IPS-18c (cell line): Measurements from ENCODE around the gene TMEM131.

Source experiments
- H3K4me3 ChIP-seq: 2 replicates; pipeline ENCODE4 v1.7.0; 2013; ENCODE audit warnings: low read depth, mild to moderate bottlenecking, low read length, moderate library complexity; ENCODE audit not compliant: insufficient read depth
- H3K9me3 ChIP-seq: one replicate; pipeline ENCODE4 v1.6.1; 2013; ENCODE audit warnings: mild to moderate bottlenecking, low read length, moderate library complexity; ENCODE audit not compliant: control insufficient read depth, insufficient read depth

TMEM131 gene

DNA sequence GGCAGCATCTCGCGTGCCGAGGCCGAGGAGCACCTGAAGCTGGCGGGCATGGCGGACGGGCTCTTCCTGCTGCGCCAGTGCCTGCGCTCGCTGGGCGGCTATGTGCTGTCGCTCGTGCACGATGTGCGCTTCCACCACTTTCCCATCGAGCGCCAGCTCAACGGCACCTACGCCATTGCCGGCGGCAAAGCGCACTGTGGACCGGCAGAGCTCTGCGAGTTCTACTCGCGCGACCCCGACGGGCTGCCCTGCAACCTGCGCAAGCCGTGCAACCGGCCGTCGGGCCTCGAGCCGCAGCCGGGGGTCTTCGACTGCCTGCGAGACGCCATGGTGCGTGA lies 271.7 kb downstream of the TMEM131 start:
- Histone ChIP-seq H3K4me3 (no peak overlapping the region), H3K9me3 (no peaks in the 10 kb centered on the region)

DNA sequence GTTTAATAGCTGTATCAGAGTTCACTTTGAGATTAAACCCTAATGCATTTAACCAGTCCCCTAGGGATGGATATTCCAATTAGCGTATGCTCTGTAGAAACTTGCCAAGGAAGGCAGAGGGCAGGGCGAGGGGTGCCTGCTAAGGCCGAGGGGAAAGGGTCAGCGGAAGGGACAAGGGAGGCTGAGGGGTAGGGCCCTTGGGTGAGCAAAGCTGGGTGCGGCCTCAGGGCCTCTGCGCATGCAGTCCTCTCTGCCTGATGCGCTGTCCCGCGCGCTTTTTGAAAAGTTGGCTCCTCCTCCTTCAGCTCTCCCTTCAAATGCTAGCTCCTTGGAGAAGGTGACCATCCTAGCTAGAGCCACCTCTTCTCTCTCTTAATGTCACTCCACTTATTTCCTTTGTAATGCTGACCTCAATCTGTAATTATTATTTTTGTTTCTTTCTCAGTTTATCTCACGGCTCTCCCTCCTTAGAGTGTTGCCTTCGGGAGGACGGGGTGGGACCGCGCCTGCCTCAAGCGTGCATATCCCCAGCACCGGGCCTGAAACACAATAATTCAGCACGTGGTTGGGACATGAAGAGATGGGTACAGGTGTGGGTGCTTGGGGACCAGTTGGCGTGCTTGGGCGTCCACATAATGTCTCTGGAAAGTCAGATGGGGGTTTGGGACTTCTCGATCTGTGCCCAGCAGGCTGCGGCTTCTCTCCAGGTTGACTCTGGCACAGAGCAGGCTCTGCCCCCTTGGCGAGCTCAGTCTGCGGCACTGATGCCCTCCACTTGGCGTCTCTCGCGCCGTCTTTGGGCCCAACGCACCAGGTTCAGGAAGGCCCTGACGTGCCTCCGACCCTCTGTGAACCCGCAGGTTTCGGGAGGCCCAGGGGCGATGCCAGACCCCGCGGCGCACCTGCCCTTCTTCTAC lies 272.3 kb downstream of the TMEM131 start:
- H3K4me3 ChIP-seq: no peak overlapping the region

DNA sequence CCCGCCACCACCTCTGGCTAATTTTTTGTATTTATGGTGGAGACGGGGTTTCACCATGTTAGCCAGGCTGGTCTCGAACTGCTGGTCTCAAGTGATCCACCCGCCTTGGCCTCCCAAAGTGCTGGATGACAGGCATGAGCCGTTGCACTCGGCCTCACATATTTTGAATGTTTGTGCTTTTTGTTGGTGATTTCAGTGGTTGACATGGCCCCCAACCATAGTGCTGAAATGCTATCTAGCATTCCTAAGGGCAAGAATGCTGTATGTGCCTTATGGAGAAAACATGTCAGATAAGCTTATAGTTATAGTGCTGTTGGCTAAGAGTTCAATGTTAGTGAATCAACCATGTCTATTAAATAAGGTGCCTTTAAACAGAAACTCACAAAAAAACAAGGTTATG lies 273.5 kb downstream of the TMEM131 start:
- H3K4me3 ChIP-seq: no peak overlapping the region

More for the DNA sequence above, 272.3 kb downstream of the TMEM131 start:
- no peaks in the 10 kb centered on the region for H3K9me3 ChIP-seq

DNA sequence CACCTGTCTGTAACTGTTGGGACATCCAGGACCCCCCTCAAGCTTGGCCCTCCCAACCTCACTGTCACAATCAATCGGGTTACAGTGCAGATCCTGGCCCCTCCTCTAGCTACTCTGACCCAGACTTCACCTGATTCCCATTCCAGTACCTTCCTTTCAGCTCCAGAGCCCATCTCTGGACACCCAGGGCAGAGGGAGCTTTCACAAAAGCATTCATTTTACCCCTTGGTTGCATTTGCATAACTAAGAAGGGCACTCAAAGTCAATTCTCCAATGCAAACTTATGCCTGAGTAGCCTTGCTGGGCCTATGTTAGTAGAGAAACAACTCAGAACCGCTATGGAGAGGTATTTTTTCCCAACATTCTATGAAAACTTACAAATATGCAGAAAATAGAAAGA lies 275.0 kb downstream of the TMEM131 start:
- H3K9me3 ChIP-seq: no peaks in the 10 kb centered on the region
- H3K4me3 ChIP-seq: no peak overlapping the region; the same call in 1 of the 2 replicates

More for the DNA sequence above, 273.5 kb downstream of the TMEM131 start:
- no peaks in the 10 kb centered on the region for H3K9me3 ChIP-seq

DNA sequence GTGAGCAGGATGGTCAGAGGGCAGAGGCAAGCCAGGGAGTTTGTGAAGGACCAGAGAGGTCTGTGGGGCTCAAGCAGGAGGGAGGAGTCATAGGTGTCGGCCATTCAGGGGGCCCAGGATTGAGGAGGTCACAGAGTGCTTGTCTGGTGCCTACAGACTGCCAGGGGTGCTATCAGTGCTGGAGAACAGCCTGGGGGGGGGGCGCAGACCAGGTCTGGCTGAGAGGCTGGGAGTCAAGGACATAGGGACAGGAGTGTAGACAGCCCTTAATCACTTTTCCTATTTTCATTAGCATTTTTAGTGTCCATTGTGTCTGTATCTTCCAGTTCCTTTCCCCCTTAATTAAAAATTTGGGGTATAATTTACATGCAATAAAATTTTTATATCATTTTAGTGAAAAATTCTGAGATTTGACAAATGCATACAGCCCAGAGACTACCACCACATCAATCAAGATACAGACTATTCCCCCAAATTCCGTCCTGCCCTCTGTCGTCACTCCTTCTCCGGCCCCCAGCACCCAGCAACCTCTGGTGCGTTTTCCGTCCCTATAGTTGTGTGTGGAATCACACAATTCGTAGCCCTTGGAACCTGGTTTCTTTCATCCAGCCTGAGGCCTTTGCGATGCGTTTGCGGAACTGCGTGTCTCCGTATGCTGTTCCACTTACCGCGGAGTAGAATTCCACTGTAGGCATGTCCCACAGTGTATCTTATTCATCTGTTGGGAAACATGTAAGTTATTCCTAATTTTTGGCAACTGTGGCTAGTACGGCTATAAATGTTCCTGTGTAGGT lies 276.2 kb downstream of the TMEM131 start:
- Histone ChIP-seq H3K4me3 (no peak overlapping the region), H3K9me3 (no peaks in the 10 kb centered on the region)

DNA sequence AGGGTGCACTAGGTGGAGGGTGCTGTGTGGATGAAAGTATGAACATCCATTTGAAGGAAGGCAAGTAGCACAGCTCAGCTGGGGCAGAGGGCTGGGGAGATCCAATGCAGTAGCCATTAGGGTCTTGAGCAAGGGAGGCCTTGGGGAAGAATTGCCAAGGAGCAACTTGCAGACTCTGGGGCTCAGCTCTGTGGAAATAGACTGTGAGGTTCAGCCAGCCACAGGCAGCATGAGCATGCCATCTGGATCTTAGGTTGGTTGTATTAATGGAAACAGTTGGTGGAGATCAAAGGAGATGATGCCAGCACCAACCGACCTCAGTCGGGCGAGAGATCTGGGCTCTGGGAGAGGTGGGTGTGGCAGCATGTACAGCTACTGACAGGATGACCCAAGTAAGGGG lies 276.8 kb downstream of the TMEM131 start:
- Histone ChIP-seq H3K9me3 (no peaks in the 10 kb centered on the region), H3K4me3 (no peak overlapping the region)

DNA sequence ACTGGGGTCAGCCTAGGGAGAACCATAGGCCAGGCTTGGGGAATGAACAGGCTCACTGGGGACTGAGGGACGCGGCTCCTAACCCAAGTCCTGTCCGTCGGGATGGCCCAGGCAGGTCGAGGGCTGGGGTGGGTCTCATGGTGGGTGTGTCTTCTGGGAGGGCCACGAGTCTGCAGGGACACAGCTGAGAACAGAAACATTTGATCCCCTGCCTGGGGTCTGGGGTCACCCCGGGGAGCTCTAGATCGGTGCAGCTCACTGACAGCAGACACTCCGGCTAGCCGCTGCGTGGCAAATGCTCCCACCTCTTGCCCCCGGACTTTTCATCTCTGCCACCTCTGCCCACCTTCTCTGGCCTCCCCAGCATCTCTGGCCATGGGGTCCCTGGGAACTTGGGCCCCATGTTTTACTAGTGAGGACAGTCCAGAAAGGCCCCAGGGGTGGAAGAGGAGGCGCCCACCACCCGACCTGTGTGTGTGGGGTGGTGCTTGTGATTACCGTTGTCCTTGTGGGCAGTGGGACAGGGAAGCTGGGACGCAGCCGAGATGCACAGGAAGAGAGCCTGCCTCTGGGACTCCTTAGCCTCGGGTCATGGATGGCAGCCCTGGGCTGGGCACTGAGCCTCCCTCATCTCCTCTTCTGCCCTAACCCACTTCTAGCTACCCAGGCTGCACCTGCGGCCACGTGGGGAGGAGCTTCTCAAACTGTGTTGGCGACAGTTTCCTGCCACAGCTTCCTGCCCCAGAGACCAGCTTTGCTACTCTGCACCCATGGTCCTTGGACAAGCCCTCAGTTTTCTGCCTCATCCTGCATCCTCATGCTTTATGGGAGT lies 277.5 kb downstream of the TMEM131 start:
- H3K9me3 ChIP-seq: no peaks in the 10 kb centered on the region
- H3K4me3 ChIP-seq: no peak overlapping the region

DNA sequence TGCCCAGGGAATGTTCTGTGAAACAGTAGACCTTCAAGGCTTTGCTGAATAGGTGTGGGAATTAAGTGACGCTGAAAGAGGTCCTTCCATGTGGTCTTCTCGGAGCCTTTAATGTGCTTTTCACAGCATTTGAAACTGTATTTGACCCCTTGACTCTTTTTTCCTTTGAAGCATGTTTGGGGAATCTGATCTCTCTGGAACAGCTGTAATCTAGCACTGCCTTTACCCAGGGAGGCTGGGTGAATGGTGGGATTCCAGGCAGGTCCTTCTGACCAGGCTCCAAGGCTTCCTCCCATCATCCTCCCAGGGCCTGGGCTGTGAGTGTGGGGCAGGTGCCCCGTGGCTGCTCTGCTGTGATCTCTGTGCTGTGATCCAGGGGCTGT lies 278.1 kb downstream of the TMEM131 start:
- H3K9me3 ChIP-seq: no peaks in the 10 kb centered on the region
- no peak overlapping the region for H3K4me3 ChIP-seq

DNA sequence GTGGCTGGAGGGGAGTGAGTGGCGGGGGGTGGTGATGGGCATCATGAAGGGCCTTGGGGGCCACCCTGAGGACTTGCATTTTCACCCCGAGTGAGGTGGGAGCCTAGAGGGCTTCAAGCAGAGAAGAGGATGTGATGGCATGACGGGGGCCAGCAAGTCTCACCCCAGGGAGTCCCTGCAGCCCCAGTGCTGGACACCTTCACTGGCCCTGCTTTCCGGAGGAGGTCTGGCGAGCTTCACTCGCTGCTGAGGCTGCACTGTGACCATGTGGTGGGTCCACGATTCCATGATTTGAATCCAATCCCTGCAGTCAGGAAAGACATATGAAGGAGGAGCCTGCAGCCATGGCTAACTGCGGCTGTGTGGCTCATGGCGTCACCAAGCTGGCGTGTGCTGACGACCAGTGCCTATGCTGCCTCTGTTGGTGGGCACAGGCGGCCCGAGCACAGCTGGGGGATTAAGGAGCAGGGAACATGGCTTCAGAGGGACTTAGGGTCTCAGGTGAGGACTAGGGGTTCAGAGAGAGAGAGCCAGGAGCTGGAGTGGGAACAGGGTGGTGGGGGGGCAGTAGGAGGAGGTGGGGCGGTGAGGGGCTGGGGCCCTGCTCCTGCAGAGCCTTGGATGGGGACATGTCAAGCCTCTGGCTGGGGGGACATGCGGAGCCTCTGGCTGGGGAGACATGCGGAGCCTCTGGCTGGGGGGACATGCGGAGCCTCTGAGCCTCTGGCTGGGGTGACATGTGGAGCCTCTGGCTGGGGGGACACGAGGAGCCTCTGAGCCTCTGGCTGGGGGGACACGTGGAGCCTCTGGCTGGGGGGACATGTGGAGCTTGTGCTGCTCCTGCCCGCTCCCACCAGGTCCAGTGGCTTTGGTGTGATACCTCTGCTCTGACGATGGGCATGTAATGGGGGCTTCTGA lies 278.8 kb downstream of the TMEM131 start:
- Histone ChIP-seq H3K4me3 (no peak overlapping the region), H3K9me3 (no peaks in the 10 kb centered on the region)

DNA sequence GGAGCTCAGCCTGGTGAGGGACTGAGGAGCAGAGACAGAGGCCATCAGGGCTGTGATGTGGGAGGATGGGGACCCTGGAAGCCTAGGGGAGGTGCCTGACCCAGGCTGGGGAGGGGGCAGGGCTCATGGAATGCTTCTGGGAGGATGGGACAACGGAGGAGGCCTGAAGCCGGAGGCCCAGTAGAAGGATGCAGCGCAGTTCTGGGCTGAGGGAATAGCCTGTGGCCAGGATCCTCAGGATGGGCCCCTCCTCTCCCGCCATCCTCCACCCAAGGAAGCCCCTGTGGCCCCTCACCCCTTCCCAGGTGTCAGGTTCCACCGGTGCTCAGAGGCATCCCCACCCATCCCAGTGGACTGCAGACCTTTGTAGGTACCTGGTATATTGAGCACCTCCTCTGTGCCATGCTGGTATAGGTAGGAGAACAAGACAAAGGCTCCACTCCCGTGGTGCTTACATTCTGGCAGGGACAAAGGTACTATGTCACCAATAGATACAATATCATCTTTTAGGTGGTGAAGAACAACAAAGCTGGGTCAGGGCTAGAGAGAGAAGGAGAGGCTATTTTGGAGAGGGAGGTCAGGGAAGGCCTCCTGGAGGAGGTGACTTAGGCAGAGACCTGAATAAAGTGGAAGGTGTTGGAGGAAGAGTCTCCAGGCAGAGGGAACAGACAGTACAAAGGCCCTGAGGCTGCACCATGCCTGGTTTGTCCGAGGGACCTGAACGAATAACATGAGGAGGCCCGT lies 279.6 kb downstream of the TMEM131 start:
- Histone ChIP-seq H3K4me3 (no peak overlapping the region), H3K9me3 (no peaks in the 10 kb centered on the region)

DNA sequence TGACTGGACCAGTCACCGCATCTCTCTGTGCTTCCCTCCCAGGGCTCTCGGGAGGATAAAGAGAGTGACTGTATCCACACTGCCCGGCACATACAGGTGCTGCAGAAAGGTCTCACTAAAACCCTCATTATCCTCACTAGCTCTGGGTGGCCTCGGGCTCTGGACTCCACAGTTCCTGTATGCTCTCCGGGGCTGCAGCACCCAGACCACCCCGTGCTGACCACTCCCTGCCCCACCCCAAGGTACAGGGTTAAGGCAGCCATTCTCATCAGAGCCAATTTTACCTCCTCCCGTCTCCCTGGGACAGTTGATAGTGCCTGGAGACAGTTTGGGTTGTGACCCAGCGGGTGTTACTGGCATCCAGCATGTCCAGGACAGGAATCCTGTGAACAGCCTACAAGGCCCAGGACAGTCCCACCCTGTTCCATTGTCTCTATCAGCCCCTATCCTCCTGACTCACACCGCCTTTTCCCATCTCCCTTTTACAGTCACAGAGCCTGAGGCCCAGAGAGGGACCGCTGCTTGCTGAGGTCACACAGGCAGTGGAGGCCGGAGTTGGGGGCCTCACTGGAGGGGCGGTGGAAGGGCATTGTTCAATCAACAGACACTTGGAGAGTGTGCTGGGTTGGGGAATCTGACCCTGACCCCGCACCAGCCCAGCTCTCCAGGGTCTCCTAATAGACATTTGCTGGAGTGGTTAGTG lies 280.6 kb downstream of the TMEM131 start:
- H3K9me3 ChIP-seq: no peaks in the 10 kb centered on the region
- H3K4me3 ChIP-seq: no peak overlapping the region

DNA sequence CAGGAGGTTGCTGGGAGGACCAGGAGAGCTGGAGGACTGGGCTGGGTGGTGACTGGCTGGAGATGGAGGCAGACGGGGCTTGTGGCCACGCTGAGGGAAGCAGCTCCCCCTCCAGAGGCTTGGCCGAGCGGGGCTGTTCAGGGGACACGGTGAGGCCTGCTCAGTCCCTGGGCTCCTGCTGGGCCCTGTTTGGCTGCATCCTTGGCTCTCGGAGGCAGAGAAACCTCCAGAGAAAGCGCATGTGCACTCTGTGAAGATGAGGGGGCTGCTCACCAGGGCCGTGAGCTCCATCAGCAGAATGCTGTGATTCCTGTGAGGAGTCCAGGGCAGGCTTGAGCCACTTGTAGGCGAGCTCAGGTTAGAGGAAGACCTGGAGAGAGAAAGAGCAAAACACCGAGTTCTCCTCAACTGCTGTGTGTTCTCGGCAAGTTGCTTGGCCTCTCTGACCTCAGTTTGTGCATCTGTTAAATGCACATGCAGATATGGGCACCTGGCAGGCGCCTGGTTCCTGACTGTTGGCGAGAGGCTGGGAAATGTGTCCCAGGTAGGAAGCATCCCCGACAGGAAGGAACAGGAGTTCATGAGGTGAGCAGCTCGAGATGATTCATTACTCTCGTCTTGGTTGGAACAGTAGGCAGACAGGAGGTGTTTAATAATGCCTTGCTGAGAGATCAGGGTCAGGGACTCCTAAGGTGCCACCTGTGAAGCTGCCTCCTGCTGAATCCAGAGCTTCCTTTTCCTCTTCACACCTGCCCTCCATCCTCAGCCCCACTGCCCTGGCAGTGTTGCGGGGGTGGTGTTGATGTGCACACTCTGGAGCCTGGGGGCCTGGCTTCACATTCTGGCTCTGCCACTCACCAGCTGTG lies 281.4 kb downstream of the TMEM131 start:
- Histone ChIP-seq H3K4me3 (no peak overlapping the region), H3K9me3 (no peaks in the 10 kb centered on the region)

DNA sequence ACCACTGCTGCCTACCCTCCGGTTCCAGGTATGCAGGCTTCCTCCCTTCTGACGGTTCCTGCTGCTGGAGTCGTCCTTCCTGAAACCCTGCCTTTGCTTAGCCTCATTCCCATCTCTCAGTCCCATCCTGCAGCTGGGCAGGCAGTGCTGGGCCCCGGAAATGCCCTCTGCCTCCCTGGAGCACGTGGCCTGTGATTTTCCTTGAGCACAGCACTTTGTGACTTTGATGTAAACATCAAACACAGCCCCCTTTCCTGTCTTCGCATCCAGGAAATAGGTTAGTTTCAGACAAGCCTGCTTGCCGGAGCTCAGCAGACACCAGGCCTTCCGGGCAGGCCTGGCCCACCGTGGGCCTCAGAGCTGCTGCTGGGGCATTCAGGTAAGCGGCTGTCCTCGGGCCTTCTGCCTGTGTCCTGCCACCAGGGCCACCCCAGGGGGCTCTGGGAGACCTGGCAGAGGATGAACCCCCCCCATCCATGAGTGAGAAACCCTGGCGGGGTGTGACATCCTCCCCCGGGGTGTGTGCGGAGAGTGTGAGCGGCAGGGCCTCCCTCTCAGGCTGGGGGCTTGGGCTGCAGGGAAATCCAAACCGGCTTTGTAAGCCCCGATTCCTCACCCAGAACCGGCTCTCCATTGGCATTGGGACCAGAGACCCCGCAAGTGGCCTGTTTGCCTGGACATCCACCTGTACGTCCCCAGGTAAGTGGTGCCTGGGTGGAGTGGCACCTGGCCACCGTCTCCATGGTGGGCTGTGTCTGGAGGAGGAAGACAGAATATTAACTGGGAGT lies 282.3 kb downstream of the TMEM131 start, which contains the start of gene ZAP70:
ZAP70 (plus strand) TSS at position 281 of the 788 bp plus-strand sequence. CDS start 10,461 bp downstream, outside the sequence.
- no peak within 1 kb of the TSS for H3K4me3 ChIP-seq
- H3K9me3 ChIP-seq: no peaks in the 10 kb centered on the region
